A549 (cell line): ENCODE measurements around the gene PSAPL1. TPM values are rescaled to one million over a fixed set of nuclear protein-coding genes. Genes with fewer than 3 reads are reported as not detected.

Source experiments
- ATAC-seq, 2 experiments: fragments of 200-7000 bp in 1 of 2; fragments of >200 bp in 1 of 2; cut with Nextera tagmentation in 1 of 2; cut with Tn5 transposase in 1 of 2; 3 replicates each; pipeline versions ENCODE4 v1.8.0 to v1.9.1; 2018 to 2020; ENCODE audit warnings: mild to moderate bottlenecking in 1 of 2, moderate library complexity in 1 of 2
- CTCF ChIA-PET: fragments of 300-600 bp; sonication (Branson Sonifier 250); formaldehyde crosslinking; extraction: SDS; loops from one replicate; lab custom pipeline; 2021; ENCODE audit warnings: antibody characterized with exemption, inconsistent platforms; lab: Yijun Ruan, JAX
- POLR2A ChIA-PET: fragments of 350-600 bp; formaldehyde crosslinking; extraction: SDS; loops from one replicate; lab custom pipeline; 2021; ENCODE audit warnings: antibody characterized with exemption, inconsistent platforms; lab: Yijun Ruan, JAX
- DNase-seq, 2 experiments: peaks; one replicate each; pipeline versions ENCODE4 v3.0.0 to v3.0.0-alpha.2; 2011 to 2016; ENCODE audit warnings: low read depth in 1 of 2, low spot score in 1 of 2
- FAIRE-seq: peaks from 2 replicates; lab custom pipeline; 2011; peaks lifted over from hg19 to GRCh38; lab: Jason Lieb, UNC
- H3K27ac ChIP-seq, 2 experiments: fragments of >200 bp; sonication (Bioruptor Twin); formaldehyde crosslinking; 3 replicates each; pipeline ENCODE4 v1.5.1; 2016 to 2017
- H3K4me1 ChIP-seq: fragments of >200 bp; sonication (Bioruptor Twin); formaldehyde crosslinking; 3 replicates; pipeline ENCODE4 v1.6.1; 2016
- H3K4me2 ChIP-seq: fragments of >200 bp; sonication (Bioruptor Twin); formaldehyde crosslinking; 3 replicates; pipeline ENCODE4 v1.6.1; 2016
- H3K4me3 ChIP-seq: fragments of >200 bp; sonication (Bioruptor Twin); formaldehyde crosslinking; 3 replicates; pipeline ENCODE4 v1.5.1; 2016
- H3K9me3 ChIP-seq: fragments of >200 bp; sonication (Bioruptor Twin); formaldehyde crosslinking; 3 replicates; pipeline ENCODE4 v1.6.1; 2016
- CBX2 ChIP-seq: fragments of 200-600 bp; sonication (generic); IDR thresholded peaks from 2 replicates; pipeline ENCODE4 v1.6.1; 2016; ENCODE audit warnings: low read depth, mild to moderate bottlenecking, borderline replicate concordance
- CBX8 ChIP-seq: fragments of 200-600 bp; sonication (generic); IDR thresholded peaks from 2 replicates; pipeline ENCODE4 v1.6.1; 2016
- CHD4 ChIP-seq: fragments of 200-600 bp; sonication (generic); IDR thresholded peaks from 2 replicates; pipeline ENCODE4 v1.6.1; 2016; ENCODE audit warnings: antibody characterized with exemption, mild to moderate bottlenecking, borderline replicate concordance
- CTCF ChIP-seq: fragments of >200 bp; sonication (Bioruptor Twin); formaldehyde crosslinking; IDR thresholded peaks from 3 replicates; pipeline ENCODE4 v1.5.1; 2016
- EHMT2 ChIP-seq: fragments of 200-600 bp; sonication (generic); IDR thresholded peaks from 2 replicates; pipeline ENCODE4 v1.6.1; 2016; ENCODE audit warnings: antibody characterized with exemption, low read depth, mild to moderate bottlenecking, moderate library complexity
- FOXS1 ChIP-seq: fragments of 250-450 bp; sonication (Bioruptor Pico); IDR thresholded peaks from 2 replicates; pipeline ENCODE4 v1.5.0; 2020; ENCODE audit warnings: mild to moderate bottlenecking, moderate library complexity
- GATA3 ChIP-seq: IDR thresholded peaks from 2 replicates; pipeline ENCODE4 v1.6.1; 2012; ENCODE audit warnings: borderline replicate concordance
- HES2 ChIP-seq: fragments of >200 bp; sonication (Bioruptor Twin); formaldehyde crosslinking; IDR thresholded peaks from 2 replicates; pipeline ENCODE4 v1.6.1; 2016
- HEYL ChIP-seq: fragments of 250-450 bp; sonication (Bioruptor Pico); IDR thresholded peaks from 2 replicates; pipeline ENCODE4 v1.8.0; 2021; ENCODE audit warnings: mild to moderate bottlenecking, moderate library complexity
- HOXB5 ChIP-seq: fragments of 250-450 bp; sonication (Bioruptor Pico); IDR thresholded peaks from 2 replicates; pipeline ENCODE4 v1.5.0; 2020; ENCODE audit warnings: mild to moderate bottlenecking, moderate library complexity
- MAFK ChIP-seq: fragments of 450-650 bp; IDR thresholded peaks from 2 replicates; pipeline ENCODE4 v1.6.1; 2014; ENCODE audit not compliant: partially characterized antibody
- NFE2L2 ChIP-seq: fragments of 150-350 bp; conservative IDR thresholded peaks from 2 replicates; pipeline ENCODE4 v1.6.1; 2014; ENCODE audit warnings: low read length
- RAD21 ChIP-seq, 2 experiments: fragments of >200 bp in 1 of 2; sonication (Bioruptor Twin) in 1 of 2; formaldehyde crosslinking in 1 of 2; IDR thresholded peaks in 1 of 2; conservative IDR thresholded peaks in 1 of 2; 2 replicates in 1 of 2; 3 replicates in 1 of 2; pipeline ENCODE4 v1.6.1; 2012 to 2018; ENCODE audit warnings: inconsistent platforms in 1 of 2
- RARB ChIP-seq: fragments of 250-450 bp; sonication (Bioruptor Pico); IDR thresholded peaks from 2 replicates; pipeline ENCODE4 v1.8.0; 2021; ENCODE audit warnings: mild to moderate bottlenecking, moderate library complexity
- RCOR1 ChIP-seq: fragments of 150-350 bp; IDR thresholded peaks from 2 replicates; pipeline ENCODE4 v1.6.1; 2014; ENCODE audit warnings: antibody characterized with exemption, low read length, low read depth
- REST ChIP-seq: fragments of 200-600 bp; sonication (generic); IDR thresholded peaks from 2 replicates; pipeline ENCODE4 v1.6.1; 2016; ENCODE audit warnings: antibody characterized with exemption, mild to moderate bottlenecking, moderate library complexity
- SMC3 ChIP-seq: fragments of >200 bp; sonication (Bioruptor Twin); formaldehyde crosslinking; IDR thresholded peaks from 3 replicates; pipeline ENCODE4 v1.6.1; 2018; ENCODE audit warnings: inconsistent platforms
- SREBF2 ChIP-seq: fragments of 450-650 bp; IDR thresholded peaks from 2 replicates; pipeline ENCODE4 v1.6.1; 2014; ENCODE audit warnings: mild to moderate bottlenecking, moderate library complexity
- TP53 ChIP-seq: fragments of 250-450 bp; sonication (Bioruptor Pico); IDR thresholded peaks from 2 replicates; pipeline ENCODE4 v1.5.0; 2021; ENCODE audit warnings: mild to moderate bottlenecking, moderate library complexity
- ZC3H11A ChIP-seq: fragments of 450-650 bp; IDR thresholded peaks from 2 replicates; pipeline ENCODE4 v1.6.1; 2014; ENCODE audit warnings: antibody characterized with exemption, mild to moderate bottlenecking
- ZFP36 ChIP-seq: fragments of 450-650 bp; IDR thresholded peaks from 2 replicates; pipeline ENCODE4 v1.6.1; 2014; ENCODE audit warnings: borderline replicate concordance; ENCODE audit not compliant: partially characterized antibody
- WGBS: methylation state at CpG from one replicate; pipeline ENCODE4 v1.1.6; 2017; ENCODE audit errors: missing lambda C conversion rate; 5-methylcytosine and 5-hydroxymethylcytosine counted together
- polyA plus RNA-seq, 4 experiments: library from polyadenylated mRNA; depleted of rRNA in 3 of 4; stranded (reverse); fragments of >200 nt; fragmentation: RNase III in 1 of 4; extraction: RNeasy Plus Mini Kit Qiagen cat#74134 plus additional on column Dnase treatment in 1 of 4; gene quantifications; 2 replicates in 3 of 4; 3 replicates in 1 of 4; pipeline ENCODE4 v1.2.3, GENCODE V29; 2011 to 2017

Gene PSAPL1
- polyA plus RNA-seq, 2 of the 4 experiments (the other 2 are of a cell fraction): 0.04 to 0.05 TPM

DNA sequence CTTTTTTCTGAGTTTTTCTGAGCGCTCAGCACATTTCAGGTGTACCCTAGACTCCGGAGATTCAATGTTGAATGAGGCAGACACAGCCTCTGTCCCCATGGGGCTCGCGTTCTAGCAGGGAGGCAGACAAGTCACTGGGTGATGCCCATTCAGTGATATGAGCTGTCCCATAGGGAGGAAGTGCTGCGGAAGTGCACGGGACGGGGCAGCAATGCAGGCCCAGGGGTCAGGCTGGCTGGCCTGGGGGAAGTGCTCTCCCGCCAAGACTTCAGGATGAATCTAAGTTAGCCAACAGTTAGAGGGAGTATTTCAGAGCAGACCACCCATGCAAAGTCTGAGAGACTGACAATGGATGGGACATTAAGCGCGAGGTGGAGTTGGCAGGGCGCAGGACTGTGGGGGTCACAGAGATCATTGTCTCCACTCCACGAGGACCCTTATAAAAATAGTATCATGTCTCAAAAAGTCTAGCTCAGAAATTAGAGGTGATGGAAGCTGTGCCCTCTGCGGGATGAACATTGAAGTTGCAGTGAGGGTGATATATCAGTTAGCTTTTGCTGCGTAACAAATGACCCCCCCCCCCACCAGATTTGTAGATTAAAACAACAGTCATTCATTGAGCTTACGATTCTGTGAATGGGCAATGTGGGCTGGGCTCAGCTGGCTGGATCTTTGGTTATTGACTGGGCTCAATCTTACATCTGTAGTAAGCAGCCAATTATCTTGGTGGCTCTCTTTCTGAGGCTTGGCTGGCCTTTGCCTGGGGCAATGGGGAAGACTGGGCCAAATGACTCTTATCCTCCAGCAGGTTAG, 16.4 kb downstream of the PSAPL1 start:
- Histone ChIP-seq H3K27ac (no peak overlapping the region), H3K4me1 (no peaks in the 10 kb centered on the region), H3K9me3 (no peaks in the 10 kb centered on the region), H3K4me2 (no peak overlapping the region), H3K4me3 (no peak overlapping the region)
- FAIRE-seq (no peak), DNase-seq (no peak), ATAC-seq (no peak)
- POLR2A ChIA-PET: interaction anchor here (0.6 kb wide), 1 partner anchor 315 kb away, joined by 3 read pairs; no protein-coding TSS in a partner anchor
- no peak for TF ChIP-seq TP53
- TF ChIP-seq RAD21 (conservative IDR thresholded peaks at IDR 0.05 in 1 of 2, IDR thresholded peaks at IDR 0.05 in 1 of 2): no peak
- peak; percentile 40 for TF ChIP-seq MAFK
- TF ChIP-seq SMC3: no peak
- TF ChIP-seq CHD4: no peak
- WGBS: 77% methylated on average over 15 of the region's 15 CpGs
- CTCF ChIA-PET: interaction anchor here (0.7 kb wide), 1 partner anchor 302 kb away, joined by 3 read pairs; no protein-coding TSS in a partner anchor

- FAIRE-seq (no peak), ATAC-seq (no peak), DNase-seq (no peak)
- ChIA-PET POLR2A (no interaction called here), CTCF (no interaction called here)
- H3K4me3 ChIP-seq: no peak overlapping the region
- TF ChIP-seq FOXS1 (no peak), HES2 (no peak), EHMT2 (no peak), CTCF (no peak)
- H3K4me2 ChIP-seq: no peak overlapping the region
- H3K27ac ChIP-seq: no peak overlapping the region
- H3K4me1 ChIP-seq: no peaks in the 10 kb centered on the region
- WGBS: 85% methylated on average over 8 of the region's 9 CpGs
- H3K9me3 ChIP-seq: no peaks in the 10 kb centered on the region
Observed at GRCh38 chr4:7417639-7418038, 17.1 kb downstream of the PSAPL1 start.

GRCh38 chr4:7416745-7417432, 17.8 kb downstream of the PSAPL1 start:
- ATAC-seq (no peak), FAIRE-seq (no peak), DNase-seq (no peak)
- ChIA-PET CTCF (no interaction called here), POLR2A (no interaction called here)
- WGBS: 62% methylated on average over 6 of the region's 14 CpGs
- Histone ChIP-seq H3K4me2 (no peak overlapping the region), H3K4me1 (no peaks in the 10 kb centered on the region), H3K4me3 (no peak overlapping the region), H3K27ac (no peak overlapping the region), H3K9me3 (no peaks in the 10 kb centered on the region)
- TF ChIP-seq EHMT2 (no peak), HES2 (no peak), RCOR1 (no peak), ZFP36 (no peak), HOXB5 (CRISPR knock-in tag) (no peak), NFE2L2 (no peak), REST (no peak), TP53 (no peak), SREBF2 (no peak), GATA3 (no peak), ZC3H11A (no peak), CBX8 (no peak), CBX2 (no peak), HEYL (no peak), RARB (CRISPR knock-in tag) (no peak)
